Tracheal epithelial cell (primary cell): ENCODE measurements around the gene CACNA2D1. TPM values are rescaled to one million over a fixed set of nuclear protein-coding genes. Genes with fewer than 3 reads are reported as not detected.

Experiments
- total RNA-seq: library from RNA; depleted of rRNA; stranded (reverse); fragments of >200 nt; gene quantifications from 2 replicates; pipeline ENCODE4 v1.2.1, GENCODE V29; 2014

Gene CACNA2D1
- 0.64 and 1.9 TPM in 2 replicates for total RNA-seq

GRCh38 chr7:82443547-82444219, at the start of gene CACNA2D1:
Gene CACNA2D1 (minus strand): TSS chr7:82443777.

